Coronary artery (tissue), 2 donors: ENCODE data around the gene KCNB1.

ENCODE experiments used
- DNase-seq: peaks from one replicate; pipeline ENCODE4 v3.0.0-alpha.2; 2017; ENCODE audit warnings: low spot score
- H3K27ac ChIP-seq, 2 donors: fragments of 200-600 bp; sonication (generic); one replicate each; pipeline ENCODE4 v1.5.1; 2016 to 2019
- H3K4me3 ChIP-seq: fragments of 200-600 bp; sonication (generic); 2 replicates; pipeline ENCODE4 v1.5.1; 2016; ENCODE audit warnings: mild to moderate bottlenecking, moderate library complexity
- TF ChIP-seq, protein P1 (sequence below): fragments of 200-600 bp; sonication (generic); IDR thresholded peaks from one replicate; pipeline ENCODE4 v1.5.1; 2019; ENCODE audit warnings: antibody characterized with exemption

Gene KCNB1

DNA sequence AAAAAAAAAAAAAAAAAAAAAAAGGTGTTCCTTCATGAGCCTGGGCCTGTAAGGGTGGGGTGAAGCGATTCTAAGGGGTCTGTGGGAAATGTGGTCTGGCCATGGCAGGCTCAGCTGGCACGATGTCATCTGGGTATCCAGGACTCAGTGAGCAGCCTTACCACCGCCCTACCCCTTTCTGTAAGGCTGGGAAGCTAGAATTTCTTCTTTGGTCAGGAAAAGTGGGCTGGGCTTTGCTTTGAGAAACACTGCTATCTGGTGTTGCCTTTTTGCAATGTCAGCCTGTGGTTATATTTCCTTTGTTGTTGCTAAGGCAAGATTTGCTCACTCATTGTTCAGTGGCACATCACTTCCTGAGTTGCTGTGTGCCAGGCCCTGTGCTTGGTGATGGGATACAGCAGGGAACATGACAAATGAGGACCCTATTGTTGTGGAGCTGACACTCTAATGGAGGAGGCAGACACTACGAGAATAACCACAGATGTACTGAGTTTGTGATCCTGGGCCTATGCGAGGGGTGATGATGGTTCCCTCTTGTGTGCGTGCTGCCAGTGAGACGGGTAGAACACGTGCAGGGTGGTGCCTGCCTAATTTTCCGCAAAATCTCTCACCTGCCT is 158.7 kb downstream of the KCNB1 start:
- TF ChIP-seq, protein P1, sequence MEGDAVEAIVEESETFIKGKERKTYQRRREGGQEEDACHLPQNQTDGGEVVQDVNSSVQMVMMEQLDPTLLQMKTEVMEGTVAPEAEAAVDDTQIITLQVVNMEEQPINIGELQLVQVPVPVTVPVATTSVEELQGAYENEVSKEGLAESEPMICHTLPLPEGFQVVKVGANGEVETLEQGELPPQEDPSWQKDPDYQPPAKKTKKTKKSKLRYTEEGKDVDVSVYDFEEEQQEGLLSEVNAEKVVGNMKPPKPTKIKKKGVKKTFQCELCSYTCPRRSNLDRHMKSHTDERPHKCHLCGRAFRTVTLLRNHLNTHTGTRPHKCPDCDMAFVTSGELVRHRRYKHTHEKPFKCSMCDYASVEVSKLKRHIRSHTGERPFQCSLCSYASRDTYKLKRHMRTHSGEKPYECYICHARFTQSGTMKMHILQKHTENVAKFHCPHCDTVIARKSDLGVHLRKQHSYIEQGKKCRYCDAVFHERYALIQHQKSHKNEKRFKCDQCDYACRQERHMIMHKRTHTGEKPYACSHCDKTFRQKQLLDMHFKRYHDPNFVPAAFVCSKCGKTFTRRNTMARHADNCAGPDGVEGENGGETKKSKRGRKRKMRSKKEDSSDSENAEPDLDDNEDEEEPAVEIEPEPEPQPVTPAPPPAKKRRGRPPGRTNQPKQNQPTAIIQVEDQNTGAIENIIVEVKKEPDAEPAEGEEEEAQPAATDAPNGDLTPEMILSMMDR, result peak; percentile 15
- H3K4me3 ChIP-seq, result no peak overlapping the region
- no peak overlapping the region for H3K27ac ChIP-seq
- no peak for DNase-seq

DNA sequence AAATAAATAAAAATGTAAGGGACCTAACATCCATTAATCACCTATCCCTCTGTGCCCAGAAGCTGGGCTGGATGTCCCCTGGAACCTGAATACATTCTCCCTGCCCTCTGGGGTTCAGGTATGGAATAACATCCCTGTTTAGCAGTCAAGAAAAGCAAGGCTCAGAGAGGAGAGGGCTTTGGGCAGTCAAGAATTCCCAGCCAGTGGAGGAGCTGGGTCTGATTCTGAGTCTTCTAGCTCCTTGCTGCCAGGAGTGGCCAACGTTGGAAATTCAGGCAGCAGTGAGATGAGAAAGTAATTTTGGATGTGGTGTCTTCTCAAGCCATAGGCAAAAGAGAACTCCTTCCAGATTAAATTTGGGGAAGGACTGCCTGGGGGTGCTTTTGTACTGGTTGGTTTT is 162.0 kb downstream of the KCNB1 start:
- TF ChIP-seq, protein P1, result peak; percentile 32
- Histone ChIP-seq H3K27ac (no peak overlapping the region), H3K4me3 (no peak overlapping the region)
- DNase-seq, result no peak

DNA sequence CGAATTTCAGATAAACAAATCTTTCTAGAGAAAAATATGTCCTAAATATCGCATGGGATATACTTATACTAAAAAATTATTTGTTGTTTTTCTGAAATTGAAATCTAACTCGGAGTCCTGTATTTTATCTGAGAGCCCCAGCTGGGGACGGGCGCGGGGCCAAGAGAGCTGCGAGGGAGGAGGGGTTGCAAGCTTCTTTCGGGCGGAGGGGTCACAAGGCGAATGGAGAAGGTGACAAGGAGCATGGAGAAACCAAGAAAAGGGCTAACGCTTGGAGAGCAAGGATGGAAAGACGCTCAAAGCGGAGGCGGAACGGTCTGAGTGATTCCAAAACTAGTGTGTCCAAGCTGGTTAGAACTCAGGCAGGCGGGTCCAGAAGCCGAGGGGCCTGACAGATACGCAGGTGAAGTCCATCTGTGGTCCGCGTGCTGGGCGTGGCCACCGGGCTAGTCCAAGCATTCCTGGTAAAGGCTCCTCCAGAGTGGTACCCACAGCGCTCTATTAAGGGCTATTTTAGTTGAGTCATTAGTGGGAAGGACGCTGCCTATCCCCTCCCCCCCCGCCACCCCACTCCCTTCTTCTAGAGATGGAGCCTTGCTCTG is 163.2 kb downstream of the KCNB1 start:
- DNase-seq, result no peak
- Histone ChIP-seq H3K4me3 (peak overlapping the region; percentile 69), H3K27ac (no peak overlapping the region)
- TF ChIP-seq, protein P1, result no peak

DNA sequence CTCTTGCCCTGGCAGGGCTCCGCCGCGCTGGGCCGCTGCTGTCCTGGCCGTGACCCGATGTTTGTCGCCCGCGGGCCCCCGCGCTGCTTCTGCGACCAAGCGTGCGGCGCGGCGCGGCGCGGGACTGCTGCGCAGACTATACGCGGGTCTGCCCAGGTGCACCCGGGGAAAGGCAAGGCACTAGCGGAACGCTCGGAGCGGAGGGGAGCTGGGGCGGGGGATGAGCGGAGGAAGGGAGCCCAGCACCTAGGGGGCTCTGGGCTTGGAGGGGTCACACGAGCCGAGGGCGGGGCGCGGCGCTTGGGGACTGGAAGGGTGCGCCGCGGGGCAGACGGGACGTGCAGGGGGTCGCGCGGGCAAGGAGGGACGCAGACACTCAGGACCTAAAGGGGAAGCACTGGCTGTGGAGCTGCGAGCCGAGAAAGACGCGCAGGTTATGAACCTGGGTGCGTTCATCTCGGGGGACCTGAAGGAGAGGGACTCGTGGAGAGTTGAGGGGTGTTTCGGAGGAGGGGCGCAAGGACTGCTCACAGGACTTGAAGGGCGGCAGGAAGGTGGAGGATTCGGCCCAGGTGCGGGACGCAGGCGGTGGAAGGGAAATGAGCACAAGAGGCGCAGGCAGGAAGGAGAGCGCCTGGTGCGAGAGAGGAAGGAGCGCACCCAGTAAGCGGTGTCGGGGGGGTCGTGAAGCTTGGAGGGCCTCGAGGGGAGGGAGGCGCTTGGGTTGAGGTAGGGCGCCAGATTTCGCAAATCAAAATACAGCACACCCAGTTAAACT is 163.8 kb downstream of the KCNB1 start:
- H3K4me3 ChIP-seq, result peak overlapping the region; percentile 69
- DNase-seq, result no peak
- TF ChIP-seq, protein P1, result no peak
- no peak overlapping the region for H3K27ac ChIP-seq

DNA sequence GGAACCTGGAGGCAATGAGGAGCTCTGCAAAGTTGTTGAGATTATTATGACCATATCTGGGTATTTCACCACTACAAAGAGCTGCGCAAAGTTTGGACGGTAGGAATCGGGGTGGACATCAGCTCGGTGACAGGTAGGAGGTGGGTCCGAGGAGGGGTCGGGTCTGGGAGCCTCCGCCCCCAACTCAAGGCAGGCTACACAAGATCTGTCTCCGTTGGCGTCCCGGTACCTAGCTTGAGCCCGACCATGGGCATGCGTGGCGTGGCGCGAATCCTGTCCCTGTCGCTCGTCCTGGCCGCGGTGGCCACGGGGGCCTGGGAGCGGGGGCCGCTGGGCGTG is 164.4 kb downstream of the KCNB1 start:
- TF ChIP-seq, protein P1, result no peak
- H3K4me3 ChIP-seq, result peak overlapping the region; percentile 69
- no peak overlapping the region for H3K27ac ChIP-seq
- DNase-seq, result no peak

DNA sequence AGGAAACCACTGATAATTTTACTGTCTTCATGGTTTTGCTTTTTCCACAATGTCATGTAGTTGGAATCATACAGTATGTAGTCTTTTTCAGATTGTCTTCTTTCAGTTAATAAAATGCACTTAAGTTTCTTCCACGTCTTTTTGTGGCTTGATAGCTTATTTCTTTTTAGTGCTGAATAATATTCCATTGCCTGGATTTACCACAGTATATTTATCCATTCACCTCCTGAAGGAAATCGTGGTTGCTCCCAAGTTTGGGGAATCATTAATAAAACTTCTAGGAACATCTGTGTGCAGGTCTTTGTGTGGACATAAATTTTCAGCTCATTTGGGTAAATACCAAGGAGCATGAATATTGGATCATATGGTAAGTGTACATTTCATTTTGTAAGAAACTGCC is 165.8 kb downstream of the KCNB1 start:
- Histone ChIP-seq H3K4me3 (no peak overlapping the region), H3K27ac (no peak overlapping the region)
- DNase-seq, result no peak
- TF ChIP-seq, protein P1, result no peak
